Panc1 (cell line): ENCODE measurements around the gene PRELID2.

Source experiments
- POLR2AphosphoS5 ChIP-seq: IDR thresholded peaks from 2 replicates; pipeline ENCODE4 v1.6.1; 2012; ENCODE audit warnings: mild to moderate bottlenecking, low read depth, low read length, moderate library complexity
- TF ChIP-seq, protein P1 (sequence below): fragments of 450-650 bp; IDR thresholded peaks from 2 replicates; pipeline ENCODE4 v1.5.1; 2017; ENCODE audit warnings: mild to moderate bottlenecking
- TF ChIP-seq, protein P2 (sequence below), 2 experiments: IDR thresholded peaks; 2 replicates each; pipeline ENCODE4 v1.6.1; 2011 to 2012; ENCODE audit warnings: low read depth in 2 of 2, control low read depth in 1 of 2, low read length in 1 of 2, mild to moderate bottlenecking in 1 of 2, moderate library complexity in 1 of 2; ENCODE audit not compliant: insufficient read depth in 1 of 2

DNA sequence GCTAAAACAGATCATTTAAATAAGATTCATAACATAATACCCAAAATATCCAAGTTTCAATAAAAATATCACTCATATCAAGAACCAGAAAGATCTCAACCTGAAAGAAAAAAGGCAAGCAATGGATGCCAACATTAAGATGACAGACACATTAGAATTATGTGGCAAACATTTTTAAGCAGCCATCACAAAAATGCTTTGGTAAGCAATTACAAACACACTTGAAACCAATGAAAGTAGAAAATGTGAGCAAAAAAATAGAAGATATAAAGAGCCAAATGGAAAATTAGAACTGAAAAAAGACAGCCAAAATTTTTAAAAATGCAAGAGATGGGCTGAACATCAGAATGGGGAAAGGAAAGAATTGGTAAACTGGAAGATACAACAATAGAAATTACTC, 96.9 kb downstream of the PRELID2 start:
- TF ChIP-seq, protein P1, sequence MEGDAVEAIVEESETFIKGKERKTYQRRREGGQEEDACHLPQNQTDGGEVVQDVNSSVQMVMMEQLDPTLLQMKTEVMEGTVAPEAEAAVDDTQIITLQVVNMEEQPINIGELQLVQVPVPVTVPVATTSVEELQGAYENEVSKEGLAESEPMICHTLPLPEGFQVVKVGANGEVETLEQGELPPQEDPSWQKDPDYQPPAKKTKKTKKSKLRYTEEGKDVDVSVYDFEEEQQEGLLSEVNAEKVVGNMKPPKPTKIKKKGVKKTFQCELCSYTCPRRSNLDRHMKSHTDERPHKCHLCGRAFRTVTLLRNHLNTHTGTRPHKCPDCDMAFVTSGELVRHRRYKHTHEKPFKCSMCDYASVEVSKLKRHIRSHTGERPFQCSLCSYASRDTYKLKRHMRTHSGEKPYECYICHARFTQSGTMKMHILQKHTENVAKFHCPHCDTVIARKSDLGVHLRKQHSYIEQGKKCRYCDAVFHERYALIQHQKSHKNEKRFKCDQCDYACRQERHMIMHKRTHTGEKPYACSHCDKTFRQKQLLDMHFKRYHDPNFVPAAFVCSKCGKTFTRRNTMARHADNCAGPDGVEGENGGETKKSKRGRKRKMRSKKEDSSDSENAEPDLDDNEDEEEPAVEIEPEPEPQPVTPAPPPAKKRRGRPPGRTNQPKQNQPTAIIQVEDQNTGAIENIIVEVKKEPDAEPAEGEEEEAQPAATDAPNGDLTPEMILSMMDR: no peak
- TF ChIP-seq, protein P2, sequence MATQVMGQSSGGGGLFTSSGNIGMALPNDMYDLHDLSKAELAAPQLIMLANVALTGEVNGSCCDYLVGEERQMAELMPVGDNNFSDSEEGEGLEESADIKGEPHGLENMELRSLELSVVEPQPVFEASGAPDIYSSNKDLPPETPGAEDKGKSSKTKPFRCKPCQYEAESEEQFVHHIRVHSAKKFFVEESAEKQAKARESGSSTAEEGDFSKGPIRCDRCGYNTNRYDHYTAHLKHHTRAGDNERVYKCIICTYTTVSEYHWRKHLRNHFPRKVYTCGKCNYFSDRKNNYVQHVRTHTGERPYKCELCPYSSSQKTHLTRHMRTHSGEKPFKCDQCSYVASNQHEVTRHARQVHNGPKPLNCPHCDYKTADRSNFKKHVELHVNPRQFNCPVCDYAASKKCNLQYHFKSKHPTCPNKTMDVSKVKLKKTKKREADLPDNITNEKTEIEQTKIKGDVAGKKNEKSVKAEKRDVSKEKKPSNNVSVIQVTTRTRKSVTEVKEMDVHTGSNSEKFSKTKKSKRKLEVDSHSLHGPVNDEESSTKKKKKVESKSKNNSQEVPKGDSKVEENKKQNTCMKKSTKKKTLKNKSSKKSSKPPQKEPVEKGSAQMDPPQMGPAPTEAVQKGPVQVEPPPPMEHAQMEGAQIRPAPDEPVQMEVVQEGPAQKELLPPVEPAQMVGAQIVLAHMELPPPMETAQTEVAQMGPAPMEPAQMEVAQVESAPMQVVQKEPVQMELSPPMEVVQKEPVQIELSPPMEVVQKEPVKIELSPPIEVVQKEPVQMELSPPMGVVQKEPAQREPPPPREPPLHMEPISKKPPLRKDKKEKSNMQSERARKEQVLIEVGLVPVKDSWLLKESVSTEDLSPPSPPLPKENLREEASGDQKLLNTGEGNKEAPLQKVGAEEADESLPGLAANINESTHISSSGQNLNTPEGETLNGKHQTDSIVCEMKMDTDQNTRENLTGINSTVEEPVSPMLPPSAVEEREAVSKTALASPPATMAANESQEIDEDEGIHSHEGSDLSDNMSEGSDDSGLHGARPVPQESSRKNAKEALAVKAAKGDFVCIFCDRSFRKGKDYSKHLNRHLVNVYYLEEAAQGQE (IDR thresholded peaks at IDR 0.05; ENCODE audit: insufficient read depth in 1 of 2, low read depth in 2 of 2, low read length in 1 of 2): no peak
- no peak for TF ChIP-seq POLR2AphosphoS5
